ENCODE data around the gene MTERF2. TPM values are rescaled to one million over a fixed set of nuclear protein-coding genes. Genes with fewer than 3 reads are reported as not detected.
A peak's percentile ranks its signal among the peaks of the same experiment; 100 is the strongest.

The MTERF2 gene, protein sequence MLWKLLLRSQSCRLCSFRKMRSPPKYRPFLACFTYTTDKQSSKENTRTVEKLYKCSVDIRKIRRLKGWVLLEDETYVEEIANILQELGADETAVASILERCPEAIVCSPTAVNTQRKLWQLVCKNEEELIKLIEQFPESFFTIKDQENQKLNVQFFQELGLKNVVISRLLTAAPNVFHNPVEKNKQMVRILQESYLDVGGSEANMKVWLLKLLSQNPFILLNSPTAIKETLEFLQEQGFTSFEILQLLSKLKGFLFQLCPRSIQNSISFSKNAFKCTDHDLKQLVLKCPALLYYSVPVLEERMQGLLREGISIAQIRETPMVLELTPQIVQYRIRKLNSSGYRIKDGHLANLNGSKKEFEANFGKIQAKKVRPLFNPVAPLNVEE
- total RNA-seq: 17.6 and 20.4 TPM in 2 replicates
- long read RNA-seq, transcript MTERF2-202 (3 exons, 1,763 nt): minor isoform, 9 of 87 reads
- long read RNA-seq, transcript MTERF2-201 (3 exons, 1,790 nt): major isoform, 40 of 87 reads
- long read RNA-seq, transcript MTERF2-207 (2 exons, 3,235 nt): minor isoform, 19 of 87 reads
- long read RNA-seq, partial matches to known transcripts: 0 of 87 reads
- long read RNA-seq, other reads (novel, unspliced or antisense): 16 of 87 reads

DNA sequence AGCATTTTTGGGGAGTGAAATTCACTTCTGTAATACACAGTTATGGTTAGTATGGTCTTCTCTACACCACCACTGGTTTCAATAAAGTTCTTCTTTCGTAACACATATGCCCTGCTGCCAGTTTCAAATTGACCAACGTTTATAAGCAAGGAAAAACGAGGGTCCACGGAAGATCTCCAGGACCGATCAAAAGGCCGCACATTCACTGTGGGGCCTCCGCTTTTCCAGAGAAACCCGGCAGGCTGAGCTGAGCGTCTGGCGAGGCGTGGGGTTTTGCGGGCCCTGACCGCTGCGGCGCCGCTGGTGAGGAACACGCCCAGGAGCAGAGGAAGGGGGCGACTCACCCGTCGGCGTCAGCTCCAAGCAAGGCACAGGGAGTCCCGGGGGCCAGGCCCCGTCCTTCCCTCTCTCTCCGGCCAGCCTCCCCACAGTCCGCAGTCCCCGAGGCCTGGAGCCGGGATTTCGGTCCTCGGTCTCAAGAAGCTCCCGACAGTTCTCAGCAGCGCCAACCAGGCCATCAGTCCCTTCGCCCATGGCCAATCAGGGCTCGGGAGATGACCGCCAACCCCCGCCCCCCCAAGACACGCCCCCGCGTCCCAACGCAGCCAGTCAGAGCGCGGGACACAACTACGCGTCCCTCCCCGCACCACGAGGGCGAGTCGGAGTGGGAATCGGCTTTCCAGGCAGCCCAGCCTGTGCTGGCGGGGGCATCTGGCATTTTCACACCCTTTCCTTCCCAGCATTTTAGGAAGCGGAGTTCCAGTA lies at the start of gene MTERF2:
MTERF2 (minus strand) TSS at position 522 of the 765 bp plus-strand sequence. CDS start 8,432 bp downstream, outside the sequence.
- Mint-ChIP-seq H3K9me3 (peaks cover 5% of the 10 kb centered on the region), H3K27ac (ENCODE audit: unreplicated experiment) (peak within 1 kb of the TSS; percentile 96), H3K27me3 (ENCODE audit: low read depth) (no peaks in the 10 kb centered on the region), H3K36me3 (ENCODE audit: low read depth) (peaks cover 21% of the 10 kb centered on the region), H3K4me3 (peak within 1 kb of the TSS; percentile 96), H3K4me1 (peaks cover 37% of the 10 kb centered on the region)
- DNase-seq (ENCODE audit: low read depth, low spot score): peak; percentile 76
- TF ChIP-seq, protein P1, sequence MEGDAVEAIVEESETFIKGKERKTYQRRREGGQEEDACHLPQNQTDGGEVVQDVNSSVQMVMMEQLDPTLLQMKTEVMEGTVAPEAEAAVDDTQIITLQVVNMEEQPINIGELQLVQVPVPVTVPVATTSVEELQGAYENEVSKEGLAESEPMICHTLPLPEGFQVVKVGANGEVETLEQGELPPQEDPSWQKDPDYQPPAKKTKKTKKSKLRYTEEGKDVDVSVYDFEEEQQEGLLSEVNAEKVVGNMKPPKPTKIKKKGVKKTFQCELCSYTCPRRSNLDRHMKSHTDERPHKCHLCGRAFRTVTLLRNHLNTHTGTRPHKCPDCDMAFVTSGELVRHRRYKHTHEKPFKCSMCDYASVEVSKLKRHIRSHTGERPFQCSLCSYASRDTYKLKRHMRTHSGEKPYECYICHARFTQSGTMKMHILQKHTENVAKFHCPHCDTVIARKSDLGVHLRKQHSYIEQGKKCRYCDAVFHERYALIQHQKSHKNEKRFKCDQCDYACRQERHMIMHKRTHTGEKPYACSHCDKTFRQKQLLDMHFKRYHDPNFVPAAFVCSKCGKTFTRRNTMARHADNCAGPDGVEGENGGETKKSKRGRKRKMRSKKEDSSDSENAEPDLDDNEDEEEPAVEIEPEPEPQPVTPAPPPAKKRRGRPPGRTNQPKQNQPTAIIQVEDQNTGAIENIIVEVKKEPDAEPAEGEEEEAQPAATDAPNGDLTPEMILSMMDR (conservative IDR thresholded peaks at IDR 0.05): no peak

DNA sequence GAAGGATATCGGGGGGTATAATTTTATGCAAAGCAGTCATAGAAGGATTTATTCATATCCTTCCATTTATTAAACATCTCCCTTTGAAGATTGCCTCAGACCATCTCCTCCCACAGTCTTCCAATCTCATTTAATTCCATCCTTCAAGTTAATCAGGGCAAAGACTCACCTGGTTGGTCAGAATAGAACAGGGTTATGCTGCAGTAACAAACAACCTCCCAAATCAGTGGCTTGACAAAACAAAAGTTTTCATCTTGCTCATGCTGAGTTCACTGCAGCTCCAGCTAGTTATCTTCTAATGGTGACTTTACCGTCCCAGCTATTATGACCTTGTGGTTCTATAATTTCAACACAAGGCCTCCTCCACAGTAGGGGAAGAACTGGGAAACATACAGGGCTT lies 48.8 kb upstream of the MTERF2 start:
- Mint-ChIP-seq H3K27me3 (ENCODE audit: low read depth) (no peaks in the 10 kb centered on the region), H3K4me1 (no peaks in the 10 kb centered on the region), H3K4me3 (no peak overlapping the region), H3K9me3 (peaks cover 11% of the 10 kb centered on the region), H3K36me3 (ENCODE audit: low read depth) (peaks cover 17% of the 10 kb centered on the region), H3K27ac (ENCODE audit: unreplicated experiment) (no peak overlapping the region)
- TF ChIP-seq, protein P1 (conservative IDR thresholded peaks at IDR 0.05): no peak
- DNase-seq (ENCODE audit: low read depth, low spot score): no peak

DNA sequence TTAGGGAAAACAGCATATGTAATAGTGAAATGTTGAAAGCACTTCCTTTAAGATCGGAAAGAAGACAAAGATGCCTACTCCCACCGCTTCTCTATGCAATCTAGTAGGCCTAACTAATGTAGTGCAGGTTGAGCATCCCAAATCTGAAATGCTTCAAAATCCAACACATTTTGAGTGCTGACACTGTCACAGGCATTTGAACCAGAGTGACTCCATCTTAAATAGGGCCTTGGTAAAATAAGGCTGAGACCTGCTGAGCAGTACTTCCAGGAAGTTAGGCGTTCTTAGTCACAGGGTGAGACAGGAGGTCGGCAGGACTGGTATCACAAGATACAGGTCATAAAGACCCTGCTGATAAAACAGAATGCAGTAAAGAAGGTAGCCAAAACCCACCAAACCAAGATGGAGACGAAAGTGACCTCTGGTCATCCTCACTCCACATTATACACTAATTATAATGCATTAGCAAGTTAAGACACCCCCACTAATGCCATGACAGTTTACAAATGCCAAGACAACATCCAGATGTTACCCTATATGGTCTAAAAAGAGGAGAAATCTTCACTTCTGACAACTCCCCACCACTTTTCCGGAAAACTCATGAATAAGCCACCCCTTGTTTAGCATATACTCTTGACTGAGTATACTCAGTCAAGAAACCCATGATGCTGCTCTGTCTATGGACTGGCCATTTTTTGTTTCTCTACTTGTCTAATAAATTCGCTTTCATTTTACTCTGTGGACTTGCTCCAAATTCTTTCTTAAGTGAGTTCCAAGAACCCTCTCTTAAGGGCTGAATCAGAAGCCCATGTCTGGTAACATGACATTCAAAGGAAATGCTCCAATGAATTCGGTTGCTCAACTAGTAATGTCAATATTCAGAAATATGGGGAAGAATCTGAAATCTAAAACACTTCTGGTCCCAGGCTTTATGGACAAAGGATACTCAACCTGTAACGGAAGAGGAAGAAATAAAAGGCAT lies 47.1 kb upstream of the MTERF2 start:
- no peak overlapping the region for H3K27ac Mint-ChIP-seq (ENCODE audit: unreplicated experiment)
- H3K36me3 Mint-ChIP-seq (ENCODE audit: low read depth): peaks cover 17% of the 10 kb centered on the region
- no peaks in the 10 kb centered on the region for H3K27me3 Mint-ChIP-seq (ENCODE audit: low read depth)
- no peak overlapping the region for H3K4me3 Mint-ChIP-seq
- DNase-seq (ENCODE audit: low read depth, low spot score): no peak
- H3K4me1 Mint-ChIP-seq: no peaks in the 10 kb centered on the region
- TF ChIP-seq, protein P1 (conservative IDR thresholded peaks at IDR 0.05): no peak
- peaks cover 11% of the 10 kb centered on the region for H3K9me3 Mint-ChIP-seq

DNA sequence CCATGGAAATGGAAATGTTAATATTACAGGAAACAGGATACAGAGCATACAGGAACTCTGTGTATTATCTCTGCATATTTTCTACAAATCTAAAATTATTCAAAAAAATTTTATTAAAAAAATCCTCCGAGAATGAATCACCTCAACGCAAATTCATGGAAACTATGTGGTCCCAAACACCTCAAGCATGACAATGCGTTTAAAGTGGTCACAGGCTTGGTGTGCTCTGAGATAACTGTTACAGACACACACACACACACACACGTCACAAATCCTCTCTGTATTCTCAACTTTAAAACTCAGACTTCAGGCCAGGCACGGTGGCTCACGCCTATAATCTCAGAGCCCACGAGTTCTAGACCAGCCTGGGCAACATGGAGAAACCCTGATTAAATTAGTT lies 45.3 kb upstream of the MTERF2 start:
- no peak overlapping the region for H3K27ac Mint-ChIP-seq (ENCODE audit: unreplicated experiment)
- H3K36me3 Mint-ChIP-seq (ENCODE audit: low read depth): peaks cover 11% of the 10 kb centered on the region
- peaks cover 11% of the 10 kb centered on the region for H3K9me3 Mint-ChIP-seq
- TF ChIP-seq, protein P1 (conservative IDR thresholded peaks at IDR 0.05): no peak
- H3K27me3 Mint-ChIP-seq (ENCODE audit: low read depth): no peaks in the 10 kb centered on the region
- DNase-seq (ENCODE audit: low read depth, low spot score): no peak
- no peak overlapping the region for H3K4me3 Mint-ChIP-seq
- peaks cover 14% of the 10 kb centered on the region for H3K4me1 Mint-ChIP-seq
